Lung (tissue), 12 donors: ENCODE results near the gene APPBP2. TPM values are rescaled to one million over a fixed set of nuclear protein-coding genes. Genes with fewer than 3 reads are reported as not detected.

Experiments
- ATAC-seq: fragments of 200-7000 bp; cut with Tn5 transposase; one replicate; pipeline ENCODE4 v1.9.1; 2020; ENCODE audit warnings: moderate number of reproducible peaks; ENCODE audit not compliant: insufficient read depth, low FRiP score
- DNase-seq, 3 donors: peaks; one replicate each; pipeline ENCODE4 v3.0.0-alpha.2; 2013 to 2017
- H3K27ac ChIP-seq, 2 donors: one replicate each; pipeline ENCODE4 v1.5.1; 2013; ENCODE audit warnings: mild to moderate bottlenecking in 2 of 2, moderate library complexity in 2 of 2, control low read depth in 1 of 2, inconsistent platforms in 1 of 2, low read depth in 1 of 2, low read length in 1 of 2
- H3K27me3 ChIP-seq, 3 donors: one replicate each; pipeline ENCODE4 v1.5.1; 2013; ENCODE audit warnings: low read length in 2 of 3; ENCODE audit not compliant: control insufficient read depth in 3 of 3, insufficient read depth in 3 of 3
- H3K36me3 ChIP-seq, 4 donors: one replicate each; pipeline ENCODE4 v1.5.1; 2013; ENCODE audit warnings: low read length in 4 of 4, mild to moderate bottlenecking in 1 of 4, moderate library complexity in 1 of 4; ENCODE audit not compliant: control insufficient read depth in 4 of 4, insufficient read depth in 4 of 4
- H3K4me1 ChIP-seq, 5 donors: one replicate each; pipeline ENCODE4 v1.5.1; 2013; ENCODE audit warnings: low read length in 5 of 5, mild to moderate bottlenecking in 2 of 5, moderate library complexity in 1 of 5; ENCODE audit not compliant: control insufficient read depth in 5 of 5, insufficient read depth in 5 of 5
- H3K4me3 ChIP-seq: one replicate; pipeline ENCODE4 v1.5.1; 2013; ENCODE audit warnings: mild to moderate bottlenecking, control low read depth, moderate library complexity
- H3K9ac ChIP-seq, 2 donors: one replicate each; pipeline ENCODE4 v1.5.1; 2013; ENCODE audit warnings: low read length in 2 of 2, control low read depth in 1 of 2; ENCODE audit not compliant: insufficient read depth in 1 of 2
- H3K9me3 ChIP-seq, 4 donors: one replicate each; pipeline ENCODE4 v1.5.1; 2013; ENCODE audit warnings: low read length in 3 of 4, mild to moderate bottlenecking in 1 of 4, moderate library complexity in 1 of 4; ENCODE audit not compliant: control insufficient read depth in 4 of 4, insufficient read depth in 3 of 4
- CTCF ChIP-seq: IDR thresholded peaks from 2 replicates; pipeline ENCODE4 v1.5.1; 2012; ENCODE audit warnings: mild to moderate bottlenecking; ENCODE audit errors: control extremely low read depth, extremely low read depth
- WGBS, 2 donors: extraction: QIAGEN DNeasy Blood & Tissue Kit; methylation state at CpG; one replicate each; pipeline ENCODE4 v1.1.7; 2013; 5-methylcytosine and 5-hydroxymethylcytosine counted together
- polyA plus RNA-seq, 2 donors: library from polyadenylated mRNA; stranded (reverse); fragments of 200-250 nt; gene quantifications; one replicate each; pipeline ENCODE4 v1.2.1, GENCODE V29; 2013
- total RNA-seq, 2 donors: library from RNA; depleted of rRNA in 1 of 2; stranded (reverse); fragments of >200 nt in 1 of 2; gene quantifications; one replicate each; pipeline ENCODE4 v1.2.1, GENCODE V29; 2014 to 2021
- donor health status: control.
- donor health status: control.
- donor health status: Bipolar disorder and iron deficiency.
- donor health status: healthy.
- donor health status: DM: yes; HTN: yes; CAD: no.

APPBP2 gene
- total and polyA plus RNA-seq, 4 donors = 5.7 to 57.8 (median 20.6) TPM

GRCh38 chr17:60416368-60416925, 109.6 kb downstream of the APPBP2 start:
- DNase-seq = peak in 1 of 3 donors; percentile 37

GRCh38 chr17:60415146-60415545, 110.9 kb downstream of the APPBP2 start:
- WGBS, 2 donors = 94 to 96% methylated on average over 1 of the region's 1 CpG
- Histone ChIP-seq H3K9me3 (no peaks in the 10 kb centered on the region), H3K36me3 (no peaks in the 10 kb centered on the region), H3K4me3 (no peak overlapping the region), H3K27me3 (no peaks in the 10 kb centered on the region), H3K4me1 (peaks cover 0 to 8% (median 0%) of the 10 kb centered on the region in 5 donors), H3K9ac (no peak overlapping the region), H3K27ac (no peak overlapping the region)
- no peak for ATAC-seq
- no peak for DNase-seq
- TF ChIP-seq CTCF = no peak

More at GRCh38 chr17:60416368-60416925, 109.6 kb downstream of the APPBP2 start:
- no peaks in the 10 kb centered on the region for H3K27me3 ChIP-seq
- H3K4me1 ChIP-seq = peaks cover 0 to 10% (median 0%) of the 10 kb centered on the region in 5 donors
- ATAC-seq = no peak
- no peaks in the 10 kb centered on the region for H3K9me3 ChIP-seq
- no peak overlapping the region for H3K27ac ChIP-seq
- no peak for TF ChIP-seq CTCF
- H3K4me3 ChIP-seq = no peak overlapping the region
- H3K9ac ChIP-seq = no peak overlapping the region
- WGBS, 2 donors = 84 to 92% methylated on average over 2 of the region's 2 CpGs
- no peaks in the 10 kb centered on the region for H3K36me3 ChIP-seq

- ATAC-seq (no peak), DNase-seq (peak in 2 of 3 donors; percentile 11 to 40)
- Histone ChIP-seq H3K4me1 (peaks cover 0 to 5% (median 0%) of the 10 kb centered on the region in 5 donors), H3K9me3 (no peaks in the 10 kb centered on the region), H3K9ac (no peak overlapping the region), H3K36me3 (no peaks in the 10 kb centered on the region), H3K27ac (no peak overlapping the region), H3K27me3 (no peaks in the 10 kb centered on the region), H3K4me3 (no peak overlapping the region)
- TF ChIP-seq CTCF = no peak
- 80% methylated on average over 3 of the region's 3 CpGs for WGBS, 2 donors
Observed at GRCh38 chr17:60412701-60413100, 113.3 kb downstream of the APPBP2 start.

GRCh38 chr17:60410001-60410400, 116.0 kb downstream of the APPBP2 start:
- Histone ChIP-seq H3K4me1 (peaks cover 0 to 5% (median 0%) of the 10 kb centered on the region in 5 donors), H3K27ac (no peak overlapping the region), H3K4me3 (no peak overlapping the region), H3K27me3 (no peaks in the 10 kb centered on the region), H3K36me3 (no peaks in the 10 kb centered on the region), H3K9ac (no peak overlapping the region), H3K9me3 (no peaks in the 10 kb centered on the region)
- WGBS, 2 donors = 96 to 97% methylated on average over 4 of the region's 4 CpGs
- ATAC-seq = no peak
- DNase-seq = no peak
- TF ChIP-seq CTCF = no peak
